Measurements from ENCODE around the gene GALNTL6. TPM values are rescaled to one million over a fixed set of nuclear protein-coding genes. Genes with fewer than 3 reads are reported as not detected.

The GALNTL6 gene
- total RNA-seq, 1 experiment from 2014 or later: not detected

GRCh38 chr4:172546782-172547181, 733.6 kb downstream of the GALNTL6 start:
- Histone ChIP-seq H2BK5ac (ENCODE audit: insufficient read length, low read length) (no peak overlapping the region), H3K27me3 (ENCODE audit: insufficient read depth, low read length) (no peaks in the 10 kb centered on the region), H3K4me1 (ENCODE audit: insufficient read depth, low read length) (peaks cover 14% of the 10 kb centered on the region), H2BK12ac (ENCODE audit: insufficient read length, low read depth, low read length) (no peak overlapping the region), H2BK120ac (ENCODE audit: low read depth, low read length, poor library complexity, severe bottlenecking) (no peak overlapping the region), H2BK15ac (ENCODE audit: low read depth, low read length) (no peak overlapping the region), H3K23me2 (ENCODE audit: insufficient read length, low read depth, low read length, poor library complexity, severe bottlenecking) (no peaks in the 10 kb centered on the region), H4K91ac (ENCODE audit: insufficient read length, low read depth, low read length) (no peak overlapping the region), H3K4ac (ENCODE audit: low read depth, low read length) (no peak overlapping the region), H2AFZ (ENCODE audit: low read length) (no peak overlapping the region), H4K5ac (ENCODE audit: insufficient read length, low read depth, low read length) (no peak overlapping the region), H3K79me2 (ENCODE audit: insufficient read depth, low read length) (no peaks in the 10 kb centered on the region), H2BK20ac (ENCODE audit: low read depth, low read length, poor library complexity, severe bottlenecking) (no peak overlapping the region), H2AK5ac (ENCODE audit: insufficient read length, low read length) (no peak overlapping the region), H3K56ac (ENCODE audit: insufficient read length, low read depth, low read length) (no peak overlapping the region), H4K8ac (replicated peaks; ENCODE audit: insufficient read length, low read depth, low read length) (no peak overlapping the region), H3T11ph (ENCODE audit: low read length) (no peak overlapping the region), H3K9me3 (ENCODE audit: control insufficient read depth, low read depth, low read length) (no peaks in the 10 kb centered on the region), H3K14ac (ENCODE audit: insufficient read depth, low read length) (no peak overlapping the region), H3K79me1 (ENCODE audit: insufficient read depth, low read depth, low read length, poor library complexity, severe bottlenecking) (no peaks in the 10 kb centered on the region), H3K23ac (ENCODE audit: insufficient read length, low read depth, low read length) (no peak overlapping the region), H3K9ac (ENCODE audit: extremely low read depth, insufficient read length, low read length) (no peak overlapping the region), H4K20me1 (ENCODE audit: control insufficient read depth, insufficient read depth, insufficient read length) (no peaks in the 10 kb centered on the region), H3K18ac (ENCODE audit: insufficient read length, low read depth, low read length) (no peak overlapping the region), H3K27ac (ENCODE audit: insufficient read length, low read depth, low read length) (no peak overlapping the region), H3K4me2 (ENCODE audit: insufficient read depth, insufficient read length, low read length) (no peak overlapping the region)
- Mint-ChIP-seq H3K4me3 (no peak overlapping the region), H3K27me3 (ENCODE audit: low read depth) (no peaks in the 10 kb centered on the region), H3K36me3 (ENCODE audit: insufficient read depth in 1 of 3, low read depth in 3 of 3) (no peaks in the 10 kb centered on the region; a peak in 2 of 7 replicates), H3K4me1 (peaks cover 52 to 54% of the 10 kb centered on the region in 2 experiments), H3K27ac (no peak overlapping the region), H3K9me3 (no peaks in the 10 kb centered on the region)
- DNase-seq: no peak
- WGBS (ENCODE audit: extremely low coverage, insufficient read length, low lambda C conversion rate): no CpG with 5 or more reads among the region's 7 CpGs
- TF ChIP-seq CTCF (conservative IDR thresholded peaks at IDR 0.05): no peak
